Endothelial cell (in vitro differentiated cells): Measurements from ENCODE around the gene PRRC2B. TPM values are rescaled to one million over a fixed set of nuclear protein-coding genes. Genes with fewer than 3 reads are reported as not detected.

ENCODE experiments used
- DNase-seq: peaks from one replicate; pipeline ENCODE4 v3.0.0; 2021; ENCODE audit warnings: low spot score
- H3K27ac Mint-ChIP-seq: one replicate; pipeline ENCODE4 v1.8.0; 2021; ENCODE audit warnings: mixed read lengths, inconsistent platforms; ENCODE audit not compliant: unreplicated experiment
- H3K27me3 Mint-ChIP-seq: one replicate; pipeline ENCODE4 v1.8.0; 2021; ENCODE audit warnings: mild to moderate bottlenecking, moderate library complexity, mixed read lengths, inconsistent platforms; ENCODE audit not compliant: unreplicated experiment
- H3K36me3 Mint-ChIP-seq: one replicate; pipeline ENCODE4 v1.8.0; 2021; ENCODE audit warnings: mild to moderate bottlenecking, low read depth, mixed read lengths, inconsistent platforms; ENCODE audit not compliant: unreplicated experiment
- H3K4me1 Mint-ChIP-seq: one replicate; pipeline ENCODE4 v1.8.0; 2021; ENCODE audit warnings: mild to moderate bottlenecking, mixed read lengths, inconsistent platforms; ENCODE audit not compliant: unreplicated experiment
- H3K4me3 Mint-ChIP-seq: one replicate; pipeline ENCODE4 v1.8.0; 2021; ENCODE audit warnings: mild to moderate bottlenecking, mixed read lengths, inconsistent platforms; ENCODE audit not compliant: unreplicated experiment
- H3K9me3 Mint-ChIP-seq: one replicate; pipeline ENCODE4 v1.8.0; 2021; ENCODE audit warnings: mixed read lengths, inconsistent platforms; ENCODE audit not compliant: unreplicated experiment
- total RNA-seq: library from RNA; stranded (reverse); fragmentation: NEBNext Ultra II Directional; extraction: Animal tissue kit (Norgen Biotek cat#: 25700); gene quantifications from one replicate; pipeline ENCODE4 v1.2.1, GENCODE V29; 2021; ENCODE audit not compliant: unreplicated experiment
- TF ChIP-seq, protein P1 (sequence below): fragments of 200-600 bp; sonication (generic); IDR thresholded peaks from one replicate; pipeline ENCODE4 v1.5.0; 2021; ENCODE audit warnings: antibody characterized with exemption; ENCODE audit not compliant: unreplicated experiment

Gene PRRC2B
- total RNA-seq, 1 donor from 2014 or later: 350 TPM

DNA sequence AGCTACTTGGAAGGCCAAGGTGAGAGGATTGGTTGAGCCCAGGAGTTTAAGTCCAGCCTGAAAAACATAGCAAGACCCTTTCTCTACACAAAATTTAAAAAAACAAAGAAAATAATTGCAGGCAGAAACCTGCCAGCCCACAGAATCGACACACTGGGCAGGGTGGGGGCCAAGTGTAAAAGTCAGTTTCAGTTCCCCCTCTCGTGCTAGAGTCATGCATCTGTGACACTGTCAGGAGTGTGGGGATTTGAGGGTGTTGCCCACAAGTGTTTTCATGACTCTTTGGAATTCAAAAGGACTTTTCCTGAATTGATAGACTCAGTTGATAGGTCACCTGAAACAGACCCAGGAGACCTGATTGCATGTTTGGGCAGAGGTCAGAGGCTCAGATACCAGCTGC, 47.6 kb downstream of the PRRC2B start:
- H3K27ac Mint-ChIP-seq: peak overlapping the region; percentile 20
- no peaks in the 10 kb centered on the region for H3K4me1 Mint-ChIP-seq
- no peak overlapping the region for H3K4me3 Mint-ChIP-seq
- H3K27me3 Mint-ChIP-seq: peaks cover 5% of the 10 kb centered on the region
- no peaks in the 10 kb centered on the region for H3K9me3 Mint-ChIP-seq
- peaks cover 67% of the 10 kb centered on the region for H3K36me3 Mint-ChIP-seq
- DNase-seq: no peak
- TF ChIP-seq, protein P1, sequence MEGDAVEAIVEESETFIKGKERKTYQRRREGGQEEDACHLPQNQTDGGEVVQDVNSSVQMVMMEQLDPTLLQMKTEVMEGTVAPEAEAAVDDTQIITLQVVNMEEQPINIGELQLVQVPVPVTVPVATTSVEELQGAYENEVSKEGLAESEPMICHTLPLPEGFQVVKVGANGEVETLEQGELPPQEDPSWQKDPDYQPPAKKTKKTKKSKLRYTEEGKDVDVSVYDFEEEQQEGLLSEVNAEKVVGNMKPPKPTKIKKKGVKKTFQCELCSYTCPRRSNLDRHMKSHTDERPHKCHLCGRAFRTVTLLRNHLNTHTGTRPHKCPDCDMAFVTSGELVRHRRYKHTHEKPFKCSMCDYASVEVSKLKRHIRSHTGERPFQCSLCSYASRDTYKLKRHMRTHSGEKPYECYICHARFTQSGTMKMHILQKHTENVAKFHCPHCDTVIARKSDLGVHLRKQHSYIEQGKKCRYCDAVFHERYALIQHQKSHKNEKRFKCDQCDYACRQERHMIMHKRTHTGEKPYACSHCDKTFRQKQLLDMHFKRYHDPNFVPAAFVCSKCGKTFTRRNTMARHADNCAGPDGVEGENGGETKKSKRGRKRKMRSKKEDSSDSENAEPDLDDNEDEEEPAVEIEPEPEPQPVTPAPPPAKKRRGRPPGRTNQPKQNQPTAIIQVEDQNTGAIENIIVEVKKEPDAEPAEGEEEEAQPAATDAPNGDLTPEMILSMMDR: no peak

DNA sequence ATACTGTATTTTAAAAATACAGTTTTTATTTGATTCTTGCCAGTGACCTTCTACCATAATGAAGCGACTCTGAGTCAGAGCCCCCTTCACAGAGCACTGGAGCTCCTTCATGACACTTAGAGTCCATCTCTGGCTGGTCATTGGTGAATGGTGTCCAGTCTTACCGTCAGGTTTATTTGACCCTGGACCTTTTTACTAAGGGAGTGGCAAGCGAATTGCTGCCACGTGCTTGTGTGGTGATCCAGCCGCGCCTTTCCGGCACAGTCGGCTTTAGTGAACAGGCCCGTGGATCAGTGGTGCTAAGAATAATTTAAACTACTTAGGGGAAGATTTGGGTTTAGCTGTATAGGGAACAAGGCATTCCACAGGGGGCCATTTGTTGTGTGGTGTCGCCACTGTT, 48.5 kb downstream of the PRRC2B start:
- peaks cover 67% of the 10 kb centered on the region for H3K36me3 Mint-ChIP-seq

DNA sequence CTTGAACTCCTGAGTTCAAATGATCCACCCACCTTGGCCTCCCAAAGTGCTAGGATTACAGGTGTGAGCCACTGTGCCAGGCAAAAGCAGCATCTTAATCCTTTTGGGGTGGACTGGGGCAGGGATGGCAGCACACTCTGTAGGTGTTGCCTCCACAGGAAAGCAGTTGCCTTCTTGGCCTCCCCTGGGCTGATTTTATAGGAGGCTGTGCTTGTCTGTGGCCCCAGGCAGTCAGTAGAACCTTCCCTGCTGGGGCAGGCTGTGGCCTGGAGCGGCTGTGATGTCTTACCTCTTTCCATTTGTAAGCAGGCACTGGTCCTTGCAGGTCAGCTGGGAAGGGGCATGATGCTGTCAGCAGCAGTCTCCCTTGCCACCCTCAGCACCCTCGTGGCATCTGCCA, 49.8 kb downstream of the PRRC2B start:
- Mint-ChIP-seq H3K27ac (no peak overlapping the region), H3K9me3 (no peaks in the 10 kb centered on the region), H3K4me3 (no peak overlapping the region), H3K4me1 (no peaks in the 10 kb centered on the region), H3K36me3 (peaks cover 60% of the 10 kb centered on the region), H3K27me3 (peaks cover 10% of the 10 kb centered on the region)
- no peak for DNase-seq
- TF ChIP-seq, protein P1: no peak

More for the DNA sequence above, 48.5 kb downstream of the PRRC2B start:
- no peak overlapping the region for H3K4me3 Mint-ChIP-seq
- H3K9me3 Mint-ChIP-seq: no peaks in the 10 kb centered on the region
- no peak for DNase-seq
- H3K27ac Mint-ChIP-seq: no peak overlapping the region
- TF ChIP-seq, protein P1: no peak
- no peaks in the 10 kb centered on the region for H3K4me1 Mint-ChIP-seq
- H3K27me3 Mint-ChIP-seq: peaks cover 10% of the 10 kb centered on the region

DNA sequence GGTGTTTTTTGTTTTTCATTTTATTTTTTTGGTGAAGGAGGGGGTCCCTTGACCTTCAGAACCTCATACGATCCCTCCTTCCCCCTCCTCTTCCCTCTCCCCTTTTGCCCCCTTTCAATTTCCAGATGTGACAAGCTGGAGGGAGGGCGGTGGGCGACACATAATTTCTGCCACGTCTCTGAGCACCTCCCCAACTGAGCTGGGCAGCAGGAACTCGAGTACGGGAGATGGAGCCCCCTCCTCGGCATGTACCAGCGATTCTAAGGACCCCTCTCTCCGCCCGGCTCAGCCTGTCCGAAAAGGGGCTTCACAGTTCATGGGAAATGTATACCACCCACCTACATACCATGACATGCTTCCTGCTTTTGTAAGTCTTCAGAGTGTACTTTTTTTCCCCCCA, 52.4 kb downstream of the PRRC2B start:
- peaks cover 59% of the 10 kb centered on the region for H3K36me3 Mint-ChIP-seq
- peak overlapping the region; percentile 9 for H3K4me3 Mint-ChIP-seq
- no peak for DNase-seq
- no peaks in the 10 kb centered on the region for H3K9me3 Mint-ChIP-seq
- no peaks in the 10 kb centered on the region for H3K4me1 Mint-ChIP-seq
- TF ChIP-seq, protein P1: no peak
- H3K27ac Mint-ChIP-seq: peak overlapping the region; percentile 34
- H3K27me3 Mint-ChIP-seq: peaks cover 4% of the 10 kb centered on the region

DNA sequence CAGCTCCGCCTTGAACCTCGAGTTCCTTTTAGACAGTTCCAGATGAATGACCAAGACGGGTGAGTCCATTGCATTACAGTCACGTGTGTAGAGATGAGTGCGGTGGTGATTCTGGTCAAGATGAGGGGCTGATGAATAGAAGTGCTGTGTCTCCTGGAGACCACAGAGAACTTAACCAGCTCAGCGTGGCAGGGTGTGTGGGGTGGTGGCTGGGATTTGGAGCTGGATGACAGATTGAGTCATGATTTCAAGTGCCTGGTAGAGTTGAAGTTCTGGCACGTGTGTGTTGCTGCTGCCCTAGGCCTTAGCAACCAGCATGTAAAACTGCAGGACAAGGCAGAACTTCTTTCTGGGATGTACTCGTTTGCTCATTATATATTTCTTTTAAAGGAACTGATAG, 53.3 kb downstream of the PRRC2B start:
- TF ChIP-seq, protein P1: no peak
- no peak for DNase-seq
- H3K4me3 Mint-ChIP-seq: no peak overlapping the region
- H3K27ac Mint-ChIP-seq: peak overlapping the region; percentile 17
- peaks cover 4% of the 10 kb centered on the region for H3K27me3 Mint-ChIP-seq
- peaks cover 59% of the 10 kb centered on the region for H3K36me3 Mint-ChIP-seq
- H3K4me1 Mint-ChIP-seq: no peaks in the 10 kb centered on the region
- H3K9me3 Mint-ChIP-seq: no peaks in the 10 kb centered on the region
